HepG2 (cell line): ENCODE data around the gene CDC37L1.

Experiments
- RAD21 ChIP-seq: fragments of 450-650 bp; formaldehyde crosslinking; IDR thresholded peaks from 2 replicates; pipeline ENCODE4 v1.5.0; 2020; ENCODE audit warnings: mild to moderate bottlenecking
- ZNF224 ChIP-seq: sonication (generic); formaldehyde crosslinking; IDR thresholded peaks from 2 replicates; pipeline ENCODE4 v1.5.0; 2020; ENCODE audit warnings: mild to moderate bottlenecking, missing genetic modification reagents
- ZNF331 ChIP-seq: sonication (generic); formaldehyde crosslinking; IDR thresholded peaks from 2 replicates; pipeline ENCODE4 v1.4.0; 2020; ENCODE audit warnings: missing genetic modification reagents
- TF ChIP-seq, protein P1 (sequence below): IDR thresholded peaks from 2 replicates; pipeline ENCODE4 v1.6.1; 2012; ENCODE audit warnings: low read length, improper control_type of control experiment

DNA sequence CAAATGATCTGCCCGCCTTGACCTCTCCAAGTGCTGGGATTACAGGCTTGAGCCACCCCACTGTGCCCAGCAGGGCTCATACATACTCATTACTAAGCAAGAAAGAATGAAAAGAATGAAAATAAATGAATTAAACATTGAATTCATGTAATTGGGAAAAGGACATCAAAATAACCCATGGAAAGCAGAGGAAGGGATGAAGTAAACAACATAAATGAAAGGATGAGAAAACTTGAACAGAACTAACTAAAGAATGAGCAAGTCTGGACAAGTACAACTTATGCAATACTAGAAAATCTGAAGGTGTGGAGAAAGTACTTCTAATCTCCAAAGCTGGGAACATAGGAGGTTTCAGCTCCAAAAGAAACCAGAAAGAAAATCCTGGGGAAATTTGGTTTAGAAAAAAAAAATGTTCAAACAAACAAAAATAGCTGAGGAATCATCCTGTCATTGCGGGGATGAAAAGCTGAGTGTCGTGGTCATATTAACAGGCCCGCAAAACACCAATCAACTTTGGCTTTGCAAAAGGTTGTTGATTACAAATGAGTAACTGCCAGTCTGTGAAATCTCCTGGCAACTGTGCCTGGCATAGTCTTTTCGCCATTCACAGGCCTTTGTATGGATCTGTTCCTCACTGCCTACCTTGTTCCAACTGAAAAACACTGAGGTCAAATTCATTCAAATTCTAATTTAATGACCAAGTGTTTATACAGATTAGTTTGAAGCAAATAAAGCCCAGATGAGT, 63.9 kb downstream of the CDC37L1 start:
- TF ChIP-seq ZNF331 (CRISPR knock-in tag) (no peak), ZNF224 (CRISPR knock-in tag) (no peak), RAD21 (no peak)
- TF ChIP-seq, protein P1, sequence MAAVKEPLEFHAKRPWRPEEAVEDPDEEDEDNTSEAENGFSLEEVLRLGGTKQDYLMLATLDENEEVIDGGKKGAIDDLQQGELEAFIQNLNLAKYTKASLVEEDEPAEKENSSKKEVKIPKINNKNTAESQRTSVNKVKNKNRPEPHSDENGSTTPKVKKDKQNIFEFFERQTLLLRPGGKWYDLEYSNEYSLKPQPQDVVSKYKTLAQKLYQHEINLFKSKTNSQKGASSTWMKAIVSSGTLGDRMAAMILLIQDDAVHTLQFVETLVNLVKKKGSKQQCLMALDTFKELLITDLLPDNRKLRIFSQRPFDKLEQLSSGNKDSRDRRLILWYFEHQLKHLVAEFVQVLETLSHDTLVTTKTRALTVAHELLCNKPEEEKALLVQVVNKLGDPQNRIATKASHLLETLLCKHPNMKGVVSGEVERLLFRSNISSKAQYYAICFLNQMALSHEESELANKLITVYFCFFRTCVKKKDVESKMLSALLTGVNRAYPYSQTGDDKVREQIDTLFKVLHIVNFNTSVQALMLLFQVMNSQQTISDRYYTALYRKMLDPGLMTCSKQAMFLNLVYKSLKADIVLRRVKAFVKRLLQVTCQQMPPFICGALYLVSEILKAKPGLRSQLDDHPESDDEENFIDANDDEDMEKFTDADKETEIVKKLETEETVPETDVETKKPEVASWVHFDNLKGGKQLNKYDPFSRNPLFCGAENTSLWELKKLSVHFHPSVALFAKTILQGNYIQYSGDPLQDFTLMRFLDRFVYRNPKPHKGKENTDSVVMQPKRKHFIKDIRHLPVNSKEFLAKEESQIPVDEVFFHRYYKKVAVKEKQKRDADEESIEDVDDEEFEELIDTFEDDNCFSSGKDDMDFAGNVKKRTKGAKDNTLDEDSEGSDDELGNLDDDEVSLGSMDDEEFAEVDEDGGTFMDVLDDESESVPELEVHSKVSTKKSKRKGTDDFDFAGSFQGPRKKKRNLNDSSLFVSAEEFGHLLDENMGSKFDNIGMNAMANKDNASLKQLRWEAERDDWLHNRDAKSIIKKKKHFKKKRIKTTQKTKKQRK: no peak
